Peyer's patch (tissue), 4 donors: ENCODE measurements around the gene PRM3. TPM values are rescaled to one million over a fixed set of nuclear protein-coding genes. Genes with fewer than 3 reads are reported as not detected.
A peak's percentile ranks its signal among the peaks of the same experiment; 100 is the strongest.

Experiments used
- DNase-seq, 3 donors: peaks; one replicate each; pipeline ENCODE4 v3.0.0-alpha.2; 2017 to 2019
- H3K27ac ChIP-seq, 4 donors: fragments of 200-600 bp; sonication (generic); one replicate each; pipeline ENCODE4 v1.5.1; 2016 to 2019
- H3K27me3 ChIP-seq, 2 donors: fragments of 200-600 bp; sonication (generic); one replicate each; pipeline ENCODE4 v1.5.1; 2019
- H3K36me3 ChIP-seq, 3 donors: fragments of 200-600 bp; sonication (generic); one replicate each; pipeline ENCODE4 v1.5.1; 2016 to 2019
- H3K4me1 ChIP-seq, 4 donors: fragments of 200-600 bp; sonication (generic); one replicate each; pipeline ENCODE4 v1.5.1; 2016 to 2019
- H3K4me3 ChIP-seq, 4 donors: fragments of 200-600 bp; sonication (generic); 1 replicate in 3 of 4; 2 replicates in 1 of 4; pipeline ENCODE4 v1.5.1; 2016 to 2019; ENCODE audit warnings: mild to moderate bottlenecking in 1 of 4
- H3K9me3 ChIP-seq, 4 donors: fragments of 200-600 bp; sonication (generic); one replicate each; pipeline ENCODE4 v1.5.1; 2016 to 2019; ENCODE audit warnings: mild to moderate bottlenecking in 1 of 4
- POLR2A ChIP-seq, 2 donors: fragments of 450-650 bp; IDR thresholded peaks; one replicate each; pipeline ENCODE4 v1.5.1; 2017; ENCODE audit warnings: antibody characterized with exemption in 2 of 2, mild to moderate bottlenecking in 2 of 2, moderate library complexity in 2 of 2
- total RNA-seq, 4 donors: library from RNA; depleted of rRNA; stranded (reverse); fragments of >200 nt; gene quantifications; one replicate each; pipeline ENCODE4 v1.1.0, GENCODE V29; 2016
- TF ChIP-seq, protein P1 (sequence below), 6 experiments: fragments of 450-650 bp in 4 of 6; fragments of 200-600 bp in 2 of 6; sonication (generic) in 1 of 6; IDR thresholded peaks; one replicate each; pipeline ENCODE4 v1.5.1; 2017 to 2019; ENCODE audit warnings: antibody characterized with exemption in 6 of 6, mild to moderate bottlenecking in 3 of 6, moderate library complexity in 1 of 6

The PRM3 gene
- total RNA-seq, 4 donors from 2014 or later, result not detected

- H3K27ac ChIP-seq, result peak overlapping the region in 2 of 4 donors; percentile 12 to 83
- H3K4me3 ChIP-seq, result no peak overlapping the region
- no peaks in the 10 kb centered on the region for H3K27me3 ChIP-seq
- no peaks in the 10 kb centered on the region for H3K9me3 ChIP-seq
- peak; percentile 59 to 77 (median 66) for DNase-seq
- peaks cover 4 to 29% (median 16%) of the 10 kb centered on the region in 4 donors for H3K4me1 ChIP-seq
- no peaks in the 10 kb centered on the region for H3K36me3 ChIP-seq
- no peak for TF ChIP-seq POLR2A (IDR thresholded peaks at IDR 0.05)
- TF ChIP-seq, protein P1, sequence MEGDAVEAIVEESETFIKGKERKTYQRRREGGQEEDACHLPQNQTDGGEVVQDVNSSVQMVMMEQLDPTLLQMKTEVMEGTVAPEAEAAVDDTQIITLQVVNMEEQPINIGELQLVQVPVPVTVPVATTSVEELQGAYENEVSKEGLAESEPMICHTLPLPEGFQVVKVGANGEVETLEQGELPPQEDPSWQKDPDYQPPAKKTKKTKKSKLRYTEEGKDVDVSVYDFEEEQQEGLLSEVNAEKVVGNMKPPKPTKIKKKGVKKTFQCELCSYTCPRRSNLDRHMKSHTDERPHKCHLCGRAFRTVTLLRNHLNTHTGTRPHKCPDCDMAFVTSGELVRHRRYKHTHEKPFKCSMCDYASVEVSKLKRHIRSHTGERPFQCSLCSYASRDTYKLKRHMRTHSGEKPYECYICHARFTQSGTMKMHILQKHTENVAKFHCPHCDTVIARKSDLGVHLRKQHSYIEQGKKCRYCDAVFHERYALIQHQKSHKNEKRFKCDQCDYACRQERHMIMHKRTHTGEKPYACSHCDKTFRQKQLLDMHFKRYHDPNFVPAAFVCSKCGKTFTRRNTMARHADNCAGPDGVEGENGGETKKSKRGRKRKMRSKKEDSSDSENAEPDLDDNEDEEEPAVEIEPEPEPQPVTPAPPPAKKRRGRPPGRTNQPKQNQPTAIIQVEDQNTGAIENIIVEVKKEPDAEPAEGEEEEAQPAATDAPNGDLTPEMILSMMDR (IDR thresholded peaks at IDR 0.05), result no peak
Measured at GRCh38 chr16:11312718-11313492, 39.5 kb upstream of the PRM3 start.

DNA sequence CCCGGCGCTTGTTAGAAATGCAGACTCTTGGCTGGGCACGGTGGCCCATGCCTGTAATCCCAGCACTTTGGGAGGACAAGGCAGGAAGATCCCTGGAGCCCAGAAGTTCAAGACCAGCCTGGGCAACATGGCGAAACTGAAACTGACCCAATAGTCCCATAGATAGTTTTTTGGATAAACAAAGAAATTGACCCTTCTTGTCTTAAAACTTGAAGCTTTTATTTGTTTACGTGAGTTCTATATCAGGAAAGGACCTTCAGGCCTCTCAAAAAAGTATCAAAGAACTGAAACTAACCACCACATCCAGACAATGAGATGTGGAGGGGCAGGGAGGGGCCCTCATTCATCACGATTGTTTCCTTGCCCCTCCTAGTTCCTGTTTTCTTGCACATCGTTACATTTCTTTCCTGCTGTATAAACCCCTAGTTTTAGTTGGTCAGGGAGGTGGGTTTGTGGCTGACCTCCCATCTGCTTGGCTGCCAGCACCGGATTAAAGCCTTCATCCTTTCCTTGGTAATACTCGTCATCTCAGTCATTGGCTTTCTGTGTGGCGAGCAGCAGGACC is 37.6 kb upstream of the PRM3 start:
- DNase-seq, result peak in 2 of 3 donors; percentile 76 to 82
- H3K4me3 ChIP-seq, result no peak overlapping the region
- H3K27me3 ChIP-seq, result no peaks in the 10 kb centered on the region
- no peaks in the 10 kb centered on the region for H3K9me3 ChIP-seq
- peak overlapping the region in 2 of 4 donors; percentile 79 to 83 for H3K27ac ChIP-seq
- H3K4me1 ChIP-seq, result peaks cover 4 to 29% (median 21%) of the 10 kb centered on the region in 4 donors
- H3K36me3 ChIP-seq, result no peaks in the 10 kb centered on the region
- TF ChIP-seq, protein P1 (IDR thresholded peaks at IDR 0.05), result no peak
- no peak for TF ChIP-seq POLR2A (IDR thresholded peaks at IDR 0.05)

DNA sequence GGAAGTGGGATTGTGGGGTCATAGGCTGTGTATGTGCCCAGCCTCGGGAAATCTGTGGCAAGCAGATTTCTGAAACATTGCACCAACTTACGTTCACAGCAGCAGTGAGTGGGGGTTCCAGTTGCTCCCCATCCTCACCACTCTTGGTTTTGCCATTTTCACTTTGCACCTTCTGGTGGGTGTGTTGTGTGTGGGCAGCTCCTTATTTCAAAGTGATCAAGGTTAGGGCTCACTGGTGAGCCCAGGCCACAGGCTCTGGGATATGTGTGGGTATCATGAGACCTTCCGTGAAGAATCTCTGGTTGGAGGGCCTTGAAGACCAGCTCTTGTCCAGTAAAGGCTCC is 37.2 kb upstream of the PRM3 start:
- Histone ChIP-seq H3K9me3 (no peaks in the 10 kb centered on the region), H3K36me3 (no peaks in the 10 kb centered on the region), H3K27me3 (no peaks in the 10 kb centered on the region), H3K4me3 (no peak overlapping the region), H3K4me1 (peaks cover 4 to 29% (median 21%) of the 10 kb centered on the region in 4 donors), H3K27ac (peak overlapping the region in 3 of 4 donors; percentile 21 to 83 (median 79))
- TF ChIP-seq, protein P1 (IDR thresholded peaks at IDR 0.05), result no peak
- TF ChIP-seq POLR2A (IDR thresholded peaks at IDR 0.05), result no peak
- DNase-seq, result no peak

DNA sequence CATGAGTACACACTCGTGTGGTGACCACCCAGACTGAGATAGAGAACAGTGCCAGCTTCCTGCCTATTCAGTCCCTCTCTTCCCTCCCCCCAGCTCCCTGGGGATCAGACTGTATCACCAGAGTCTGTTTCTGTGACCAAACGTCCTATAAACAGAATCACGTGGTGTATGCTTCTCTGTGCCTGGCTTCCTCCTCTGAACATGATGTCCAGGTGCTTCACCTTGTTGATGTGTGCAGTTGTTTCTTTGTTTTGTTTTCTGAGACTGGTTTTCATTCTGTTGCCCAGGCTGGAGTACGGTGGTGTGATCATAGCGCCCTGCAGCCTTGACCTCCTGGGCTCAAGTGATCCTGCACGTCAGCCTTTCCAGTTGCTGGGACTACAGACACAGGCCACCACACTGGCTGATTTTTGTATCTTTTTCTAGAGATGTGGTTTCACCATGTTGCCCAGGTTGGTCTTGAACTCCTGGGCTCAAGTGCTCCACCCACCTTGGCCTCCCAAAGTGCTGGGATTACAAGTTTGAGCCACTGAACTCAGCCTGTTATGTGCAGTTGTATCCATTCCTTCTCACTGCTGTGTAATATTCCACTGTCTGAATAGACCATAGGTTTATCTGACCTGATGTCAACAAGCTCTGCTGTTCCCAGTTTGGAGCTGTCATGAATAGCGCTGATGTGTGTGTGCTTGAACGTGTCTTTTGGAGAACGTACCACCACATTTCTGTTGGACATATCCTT is 36.6 kb upstream of the PRM3 start:
- peak in 2 of 3 donors; percentile 92 to 95 for DNase-seq
- Histone ChIP-seq H3K27ac (peak overlapping the region in 3 of 4 donors; percentile 21 to 83 (median 79)), H3K27me3 (no peaks in the 10 kb centered on the region), H3K4me1 (peaks cover 4 to 29% (median 21%) of the 10 kb centered on the region in 4 donors), H3K9me3 (no peaks in the 10 kb centered on the region), H3K36me3 (no peaks in the 10 kb centered on the region), H3K4me3 (no peak overlapping the region)
- TF ChIP-seq, protein P1 (IDR thresholded peaks at IDR 0.05), result no peak
- no peak for TF ChIP-seq POLR2A (IDR thresholded peaks at IDR 0.05)

GRCh38 chr16:11308493-11309283 is 35.3 kb upstream of the PRM3 start:
- peak overlapping the region in 1 of 4 donors; percentile 1 for H3K4me3 ChIP-seq
- no peaks in the 10 kb centered on the region for H3K27me3 ChIP-seq
- H3K9me3 ChIP-seq, result no peaks in the 10 kb centered on the region
- peaks cover 4 to 29% (median 21%) of the 10 kb centered on the region in 4 donors for H3K4me1 ChIP-seq
- TF ChIP-seq, protein P1 (IDR thresholded peaks at IDR 0.05), result no peak
- TF ChIP-seq POLR2A (IDR thresholded peaks at IDR 0.05), result no peak
- peak overlapping the region in 2 of 4 donors; percentile 46 to 83 for H3K27ac ChIP-seq
- peak in 2 of 3 donors; percentile 89 to 91 for DNase-seq
- H3K36me3 ChIP-seq, result no peaks in the 10 kb centered on the region
